B cell (primary cell): ENCODE data around the gene PPARG. TPM values are rescaled to one million over a fixed set of nuclear protein-coding genes. Genes with fewer than 3 reads are reported as not detected.
"Not testable (repeated sequence)": the region's sequence is repeated elsewhere in the genome, so short reads cannot be mapped to it uniquely, and the experiment has no call there.

Experiments used
- ATAC-seq: fragments of 200-7000 bp; cut with Tn5 transposase; one replicate; pipeline ENCODE4 v1.10.0; 2021; ENCODE audit warnings: low read depth, mild to moderate bottlenecking, moderate number of reproducible peaks, moderate library complexity
- CTCF ChIA-PET: fragments of 350-600 bp; sonication (Branson Sonifier 250); formaldehyde crosslinking; loops from one replicate; lab custom pipeline; 2021; ENCODE audit warnings: antibody characterized with exemption, inconsistent platforms; lab: Charles Lee
- POLR2A ChIA-PET: fragments of 350-600 bp; sonication (Branson Sonifier 250); formaldehyde crosslinking; loops from one replicate; lab custom pipeline; 2021; ENCODE audit warnings: antibody characterized with exemption; lab: Charles Lee
- DNase-seq: peaks from one replicate; pipeline ENCODE4 v3.0.0; 2013
- H2AFZ ChIP-seq: 2 replicates; pipeline ENCODE4 v1.6.1; 2012; ENCODE audit warnings: mild to moderate bottlenecking, low read depth, low read length; ENCODE audit not compliant: insufficient read depth, poor library complexity, severe bottlenecking
- H3K27ac ChIP-seq, 2 donors: 1 replicate in 1 of 2; 2 replicates in 1 of 2; pipeline ENCODE4 v1.5.1; 2012 to 2013; ENCODE audit warnings: low read length in 2 of 2, mild to moderate bottlenecking in 2 of 2, moderate library complexity in 1 of 2
- H3K27me3 ChIP-seq, 4 experiments: fragments of 200-600 bp in 1 of 4; sonication (generic) in 1 of 4; replicated peaks in 1 of 4; 1 replicate in 2 of 4; 2 replicates in 2 of 4; pipeline versions ENCODE4 v1.6.1 to v1.7.0; 2013 to 2016; ENCODE audit warnings: low read length in 3 of 4, mild to moderate bottlenecking in 2 of 4, mixed read lengths in 1 of 4, moderate library complexity in 1 of 4; ENCODE audit not compliant: insufficient read depth in 4 of 4, control insufficient read depth in 3 of 4; ENCODE audit errors: control extremely low read depth in 1 of 4
- H3K36me3 ChIP-seq, 2 experiments: replicated peaks in 1 of 2; 1 replicate in 1 of 2; 2 replicates in 1 of 2; pipeline versions ENCODE4 v1.6.1 to v1.7.1; 2013; ENCODE audit warnings: low read length in 1 of 2; ENCODE audit not compliant: insufficient read depth in 2 of 2, control insufficient read depth in 1 of 2; ENCODE audit errors: control extremely low read depth in 1 of 2, extremely low read depth in 1 of 2
- H3K4me1 ChIP-seq, 2 donors: fragments of 200-600 bp in 1 of 2; sonication (generic) in 1 of 2; 1 replicate in 1 of 2; 2 replicates in 1 of 2; pipeline versions ENCODE4 v1.5.1 to v1.6.1; 2013 to 2017; ENCODE audit warnings: low read length in 2 of 2; ENCODE audit not compliant: control insufficient read depth in 2 of 2, insufficient read depth in 2 of 2
- H3K4me2 ChIP-seq: replicated peaks from 2 replicates; pipeline ENCODE3; 2012; ENCODE audit warnings: mild to moderate bottlenecking, low read depth, low read length; ENCODE audit not compliant: poor library complexity, severe bottlenecking
- H3K4me3 ChIP-seq, 5 experiments: fragments of 200-600 bp in 1 of 5; sonication (generic) in 1 of 5; 1 replicate in 3 of 5; 2 replicates in 2 of 5; pipeline versions ENCODE4 v1.5.1 to v1.7.0; 2011 to 2016; ENCODE audit warnings: low read length in 4 of 5, mild to moderate bottlenecking in 4 of 5, low read depth in 2 of 5, control low read depth in 1 of 5, moderate library complexity in 1 of 5; ENCODE audit not compliant: insufficient read depth in 1 of 5; ENCODE audit errors: control extremely low read depth in 1 of 5, extremely low read depth in 1 of 5
- H3K79me2 ChIP-seq: fragments of 200-600 bp; sonication (generic); one replicate; pipeline ENCODE4 v1.6.0; 2016; ENCODE audit warnings: low read length; ENCODE audit not compliant: control insufficient read depth, insufficient read depth
- H3K9ac ChIP-seq: fragments of 200-600 bp; sonication (generic); 2 replicates; pipeline ENCODE4 v1.6.1; 2017; ENCODE audit warnings: mild to moderate bottlenecking, low read length, moderate library complexity
- H3K9me3 ChIP-seq, 3 donors: one replicate each; pipeline versions ENCODE4 v1.6.1 to v1.7.1; 2013; ENCODE audit warnings: low read length in 2 of 3; ENCODE audit not compliant: control insufficient read depth in 2 of 3, insufficient read depth in 1 of 3; ENCODE audit errors: control extremely low read depth in 1 of 3
- H4K20me1 ChIP-seq: 2 replicates; pipeline ENCODE4 v1.6.0; 2012; ENCODE audit warnings: mild to moderate bottlenecking, low read length; ENCODE audit not compliant: insufficient read depth, control insufficient read depth, poor library complexity, severe bottlenecking
- H3K27ac Mint-ChIP-seq: one replicate; pipeline ENCODE4 v1.8.0; 2021; ENCODE audit warnings: mixed read lengths
- H3K27me3 Mint-ChIP-seq: one replicate; pipeline ENCODE4 v1.8.0; 2021; ENCODE audit warnings: mixed read lengths
- H3K4me1 Mint-ChIP-seq: one replicate; pipeline ENCODE4 v1.8.0; 2021; ENCODE audit warnings: mixed read lengths
- H3K4me3 Mint-ChIP-seq: one replicate; pipeline ENCODE4 v1.8.0; 2021; ENCODE audit warnings: mixed read lengths
- H3K9me3 Mint-ChIP-seq: one replicate; pipeline ENCODE4 v1.8.0; 2022; ENCODE audit warnings: mixed read lengths; ENCODE audit not compliant: insufficient read depth
- EZH2 ChIP-seq: IDR thresholded peaks from 2 replicates; pipeline ENCODE4 v1.6.1; 2012; ENCODE audit warnings: borderline replicate concordance, low read depth, mild to moderate bottlenecking, moderate library complexity, low read length; ENCODE audit not compliant: insufficient read depth, poor library complexity, severe bottlenecking
- WGBS: methylation state at CpG from one replicate; pipeline ENCODE4 v1.1.5; 2013; ENCODE audit warnings: missing lambda C conversion rate; ENCODE audit not compliant: insufficient coverage; 5-methylcytosine and 5-hydroxymethylcytosine counted together
- intact Hi-C: fragments of 100-400 bp; cut with micrococcal nuclease; formaldehyde crosslinking; loops from one replicate; pipeline ENCODE4 v1.10.0; 2022
- polyA plus RNA-seq: library from polyadenylated mRNA; depleted of rRNA; stranded (reverse); fragments of >200 nt; gene quantifications from 2 replicates; pipeline ENCODE4 v1.2.3, GENCODE V29; 2012
- total RNA-seq, 2 donors: library from RNA; stranded (reverse); fragments of 120-200 nt in 1 of 2; gene quantifications; 1 replicate in 1 of 2; 2 replicates in 1 of 2; pipeline versions ENCODE4 v1.2.3 to v1.2.4, GENCODE V29; 2013 to 2022
- TF ChIP-seq, protein P1 (sequence below): fragments of 200-600 bp; IDR thresholded peaks from one replicate; pipeline ENCODE4 v1.8.0; 2022; ENCODE audit warnings: antibody characterized with exemption, mild to moderate bottlenecking

Gene PPARG
- total and polyA plus RNA-seq, 2 donors (not counting 1 experiment from before 2014, with no cell fraction given): 0.12 to 0.44 TPM

DNA sequence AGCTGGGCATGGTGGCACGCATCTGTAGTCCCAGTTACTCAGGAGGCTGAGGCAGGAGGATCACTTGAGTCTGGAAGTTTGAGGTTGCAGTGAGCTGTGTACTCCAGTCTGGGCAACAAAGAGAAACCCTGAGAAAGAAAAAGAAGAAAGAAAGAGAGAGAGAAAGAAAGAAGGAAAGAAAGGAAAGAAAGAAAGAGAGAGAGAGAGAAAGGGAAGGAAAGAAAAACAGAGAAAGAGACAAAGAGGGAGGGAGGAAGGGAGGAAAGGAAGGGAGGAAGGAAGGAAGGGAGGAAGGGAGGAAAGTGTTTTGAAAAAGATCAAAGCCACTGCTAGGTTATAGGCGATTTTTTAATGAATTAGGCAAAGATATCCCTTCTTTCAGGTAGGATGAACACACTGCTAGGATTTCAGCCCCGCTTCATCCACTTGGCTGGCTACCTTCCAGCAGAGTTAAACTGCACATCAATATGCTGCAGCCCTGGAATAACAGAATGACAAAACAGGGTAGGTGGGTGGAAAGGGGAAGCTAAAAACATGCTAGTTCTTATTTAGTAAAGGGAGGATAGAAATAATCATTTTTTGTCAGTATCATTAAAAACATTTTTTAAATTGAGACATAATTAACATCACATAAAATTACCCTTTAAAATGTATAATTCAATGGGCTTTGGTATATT lies 12.8 kb upstream of the PPARG start:
- Mint-ChIP-seq H3K4me3 (no peak overlapping the region), H3K27me3 (peaks cover 15% of the 10 kb centered on the region), H3K9me3 (no peaks in the 10 kb centered on the region), H3K4me1 (peaks cover 6% of the 10 kb centered on the region), H3K27ac (no peak overlapping the region)
- H4K20me1 ChIP-seq: no peaks in the 10 kb centered on the region
- H3K36me3 ChIP-seq: no peaks in the 10 kb centered on the region
- no peak for TF ChIP-seq EZH2
- TF ChIP-seq, protein P1, sequence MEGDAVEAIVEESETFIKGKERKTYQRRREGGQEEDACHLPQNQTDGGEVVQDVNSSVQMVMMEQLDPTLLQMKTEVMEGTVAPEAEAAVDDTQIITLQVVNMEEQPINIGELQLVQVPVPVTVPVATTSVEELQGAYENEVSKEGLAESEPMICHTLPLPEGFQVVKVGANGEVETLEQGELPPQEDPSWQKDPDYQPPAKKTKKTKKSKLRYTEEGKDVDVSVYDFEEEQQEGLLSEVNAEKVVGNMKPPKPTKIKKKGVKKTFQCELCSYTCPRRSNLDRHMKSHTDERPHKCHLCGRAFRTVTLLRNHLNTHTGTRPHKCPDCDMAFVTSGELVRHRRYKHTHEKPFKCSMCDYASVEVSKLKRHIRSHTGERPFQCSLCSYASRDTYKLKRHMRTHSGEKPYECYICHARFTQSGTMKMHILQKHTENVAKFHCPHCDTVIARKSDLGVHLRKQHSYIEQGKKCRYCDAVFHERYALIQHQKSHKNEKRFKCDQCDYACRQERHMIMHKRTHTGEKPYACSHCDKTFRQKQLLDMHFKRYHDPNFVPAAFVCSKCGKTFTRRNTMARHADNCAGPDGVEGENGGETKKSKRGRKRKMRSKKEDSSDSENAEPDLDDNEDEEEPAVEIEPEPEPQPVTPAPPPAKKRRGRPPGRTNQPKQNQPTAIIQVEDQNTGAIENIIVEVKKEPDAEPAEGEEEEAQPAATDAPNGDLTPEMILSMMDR: no peak
- intact Hi-C loops: no loop called here
- ChIA-PET POLR2A (no interaction called here), CTCF (no interaction called here)
- H3K9me3 ChIP-seq: no peaks in the 10 kb centered on the region
- no peaks in the 10 kb centered on the region for H3K79me2 ChIP-seq
- H3K9ac ChIP-seq: no peak overlapping the region
- peaks cover 0 to 4% (median 0%) of the 10 kb centered on the region in 4 experiments for H3K27me3 ChIP-seq
- H3K27ac ChIP-seq: no peak overlapping the region
- H3K4me3 ChIP-seq: no peak overlapping the region
- no peak overlapping the region for H3K4me2 ChIP-seq
- H2AFZ ChIP-seq: no peak overlapping the region
- WGBS: 83% methylated on average over 1 of the region's 3 CpGs
- H3K4me1 ChIP-seq: peaks cover 3 to 6% of the 10 kb centered on the region in 2 donors
- no peak for ATAC-seq
- no peak for DNase-seq

DNA sequence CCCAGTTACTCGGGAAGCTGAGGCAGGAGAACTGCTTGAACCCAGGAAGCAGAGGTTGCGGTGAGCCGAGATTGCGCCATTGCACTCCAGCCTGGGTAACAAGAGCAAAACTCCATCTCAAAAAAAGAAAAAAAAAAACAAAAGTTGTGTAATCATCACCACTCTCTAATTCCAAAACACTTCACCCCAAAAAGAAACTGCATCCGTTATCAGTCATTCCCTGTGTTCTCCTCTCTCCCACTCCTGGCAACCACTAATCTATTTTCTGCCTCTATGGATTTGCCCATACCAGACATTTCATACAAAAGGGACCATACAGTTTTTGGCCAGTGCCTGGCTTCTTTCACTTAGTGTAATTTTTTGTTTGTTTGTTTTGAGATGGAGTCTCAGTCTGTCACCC lies 12.0 kb upstream of the PPARG start:
- H3K9me3 ChIP-seq, H3K4me1 ChIP-seq, H4K20me1 ChIP-seq, H3K79me2 ChIP-seq, H3K4me1 Mint-ChIP-seq, H3K9me3 Mint-ChIP-seq, intact Hi-C loops, H3K36me3 ChIP-seq, H3K27me3 ChIP-seq, H2AFZ ChIP-seq, POLR2A ChIA-PET, ATAC-seq, H3K27ac Mint-ChIP-seq, H3K4me2 ChIP-seq, H3K9ac ChIP-seq, CTCF ChIA-PET, DNase-seq, H3K4me3 Mint-ChIP-seq, H3K4me3 ChIP-seq, H3K27ac ChIP-seq: not testable (repeated sequence)
- WGBS: 92% methylated on average over 2 of the region's 5 CpGs
- H3K27me3 Mint-ChIP-seq: peaks cover 14% of the 10 kb centered on the region
